ENCODE data around the gene FXYD6.

The FXYD6 gene

GRCh38 chr11:117908959-117909610 is 32.6 kb upstream of the FXYD6 start:
- Histone ChIP-seq H3K9me3 (ENCODE audit: control insufficient read depth, low read depth, low read length) (no peaks in the 10 kb centered on the region), H3K27ac (ENCODE audit: low read length) (no peak overlapping the region), H3K36me3 (ENCODE audit: control insufficient read depth, low read depth, low read length) (no peaks in the 10 kb centered on the region), H3K4me3 (ENCODE audit: low read length) (no peak overlapping the region), H3K9ac (ENCODE audit: low read length) (no peak overlapping the region), H3K27me3 (ENCODE audit: control insufficient read depth, insufficient read depth, low read length) (no peaks in the 10 kb centered on the region), H3K4me1 (ENCODE audit: control insufficient read depth, low read depth, low read length) (peaks cover 13% of the 10 kb centered on the region)

- H3K4me3 ChIP-seq (ENCODE audit: low read length) = no peak overlapping the region
- H3K36me3 ChIP-seq (ENCODE audit: control insufficient read depth, low read depth, low read length) = no peaks in the 10 kb centered on the region
- no peak overlapping the region for H3K9ac ChIP-seq (ENCODE audit: low read length)
- H3K4me1 ChIP-seq (ENCODE audit: control insufficient read depth, low read depth, low read length) = peaks cover 13% of the 10 kb centered on the region
- H3K9me3 ChIP-seq (ENCODE audit: control insufficient read depth, low read depth, low read length) = no peaks in the 10 kb centered on the region
- H3K27me3 ChIP-seq (ENCODE audit: control insufficient read depth, insufficient read depth, low read length) = no peaks in the 10 kb centered on the region
- H3K27ac ChIP-seq (ENCODE audit: low read length) = no peak overlapping the region
Measured at GRCh38 chr11:117908109-117908895, 31.8 kb upstream of the FXYD6 start.

- Histone ChIP-seq H3K4me3 (ENCODE audit: low read length) (peak overlapping the region; percentile 44), H3K9ac (ENCODE audit: low read length) (no peak overlapping the region), H3K9me3 (ENCODE audit: control insufficient read depth, low read depth, low read length) (no peaks in the 10 kb centered on the region), H3K36me3 (ENCODE audit: control insufficient read depth, low read depth, low read length) (no peaks in the 10 kb centered on the region), H3K27ac (ENCODE audit: low read length) (no peak overlapping the region), H3K27me3 (ENCODE audit: control insufficient read depth, insufficient read depth, low read length) (no peaks in the 10 kb centered on the region), H3K4me1 (ENCODE audit: control insufficient read depth, low read depth, low read length) (peaks cover 13% of the 10 kb centered on the region)
Measured at GRCh38 chr11:117907276-117908108, 31.0 kb upstream of the FXYD6 start.

GRCh38 chr11:117906710-117907109 is 30.3 kb upstream of the FXYD6 start:
- no peak overlapping the region for H3K27ac ChIP-seq (ENCODE audit: low read length)
- no peaks in the 10 kb centered on the region for H3K36me3 ChIP-seq (ENCODE audit: control insufficient read depth, low read depth, low read length)
- H3K27me3 ChIP-seq (ENCODE audit: control insufficient read depth, insufficient read depth, low read length) = no peaks in the 10 kb centered on the region
- no peaks in the 10 kb centered on the region for H3K9me3 ChIP-seq (ENCODE audit: control insufficient read depth, low read depth, low read length)
- no peak overlapping the region for H3K4me3 ChIP-seq (ENCODE audit: low read length)
- no peak overlapping the region for H3K9ac ChIP-seq (ENCODE audit: low read length)
- H3K4me1 ChIP-seq (ENCODE audit: control insufficient read depth, low read depth, low read length) = peaks cover 13% of the 10 kb centered on the region

GRCh38 chr11:117906126-117906525 is 29.7 kb upstream of the FXYD6 start:
- Histone ChIP-seq H3K9me3 (ENCODE audit: control insufficient read depth, low read depth, low read length) (no peaks in the 10 kb centered on the region), H3K36me3 (ENCODE audit: control insufficient read depth, low read depth, low read length) (no peaks in the 10 kb centered on the region), H3K4me3 (ENCODE audit: low read length) (no peak overlapping the region), H3K27me3 (ENCODE audit: control insufficient read depth, insufficient read depth, low read length) (no peaks in the 10 kb centered on the region), H3K9ac (ENCODE audit: low read length) (no peak overlapping the region), H3K27ac (ENCODE audit: low read length) (no peak overlapping the region), H3K4me1 (ENCODE audit: control insufficient read depth, low read depth, low read length) (peaks cover 13% of the 10 kb centered on the region)

- Histone ChIP-seq H3K36me3 (ENCODE audit: control insufficient read depth, low read depth, low read length) (no peaks in the 10 kb centered on the region), H3K27ac (ENCODE audit: low read length) (no peak overlapping the region), H3K27me3 (ENCODE audit: control insufficient read depth, insufficient read depth, low read length) (no peaks in the 10 kb centered on the region), H3K4me3 (ENCODE audit: low read length) (no peak overlapping the region), H3K9me3 (ENCODE audit: control insufficient read depth, low read depth, low read length) (no peaks in the 10 kb centered on the region), H3K4me1 (ENCODE audit: control insufficient read depth, low read depth, low read length) (peaks cover 13% of the 10 kb centered on the region), H3K9ac (ENCODE audit: low read length) (no peak overlapping the region)
Measured at GRCh38 chr11:117905524-117905923, 29.1 kb upstream of the FXYD6 start.

- Histone ChIP-seq H3K4me1 (ENCODE audit: control insufficient read depth, low read depth, low read length) (peaks cover 13% of the 10 kb centered on the region), H3K9ac (ENCODE audit: low read length) (no peak overlapping the region), H3K36me3 (ENCODE audit: control insufficient read depth, low read depth, low read length) (no peaks in the 10 kb centered on the region), H3K4me3 (ENCODE audit: low read length) (no peak overlapping the region), H3K27me3 (ENCODE audit: control insufficient read depth, insufficient read depth, low read length) (no peaks in the 10 kb centered on the region), H3K27ac (ENCODE audit: low read length) (no peak overlapping the region), H3K9me3 (ENCODE audit: control insufficient read depth, low read depth, low read length) (no peaks in the 10 kb centered on the region)
Measured at GRCh38 chr11:117903505-117904382, 27.3 kb upstream of the FXYD6 start.

- Histone ChIP-seq H3K36me3 (ENCODE audit: control insufficient read depth, low read depth, low read length) (no peaks in the 10 kb centered on the region), H3K4me1 (ENCODE audit: control insufficient read depth, low read depth, low read length) (peaks cover 4% of the 10 kb centered on the region), H3K27ac (ENCODE audit: low read length) (no peak overlapping the region), H3K9me3 (ENCODE audit: control insufficient read depth, low read depth, low read length) (no peaks in the 10 kb centered on the region), H3K4me3 (ENCODE audit: low read length) (no peak overlapping the region), H3K9ac (ENCODE audit: low read length) (no peak overlapping the region), H3K27me3 (ENCODE audit: control insufficient read depth, insufficient read depth, low read length) (no peaks in the 10 kb centered on the region)
Measured at GRCh38 chr11:117902001-117902845, 25.8 kb upstream of the FXYD6 start.

GRCh38 chr11:117901601-117902000 is 25.1 kb upstream of the FXYD6 start:
- Histone ChIP-seq H3K9ac (ENCODE audit: low read length) (no peak overlapping the region), H3K4me1 (ENCODE audit: control insufficient read depth, low read depth, low read length) (no peaks in the 10 kb centered on the region), H3K4me3 (ENCODE audit: low read length) (no peak overlapping the region), H3K27ac (ENCODE audit: low read length) (no peak overlapping the region), H3K36me3 (ENCODE audit: control insufficient read depth, low read depth, low read length) (no peaks in the 10 kb centered on the region), H3K27me3 (ENCODE audit: control insufficient read depth, insufficient read depth, low read length) (no peaks in the 10 kb centered on the region), H3K9me3 (ENCODE audit: control insufficient read depth, low read depth, low read length) (no peaks in the 10 kb centered on the region)

- Histone ChIP-seq H3K27me3 (ENCODE audit: control insufficient read depth, insufficient read depth, low read length) (no peaks in the 10 kb centered on the region), H3K36me3 (ENCODE audit: control insufficient read depth, low read depth, low read length) (no peaks in the 10 kb centered on the region), H3K9me3 (ENCODE audit: control insufficient read depth, low read depth, low read length) (no peaks in the 10 kb centered on the region), H3K4me3 (ENCODE audit: low read length) (no peak overlapping the region), H3K27ac (ENCODE audit: low read length) (no peak overlapping the region), H3K4me1 (ENCODE audit: control insufficient read depth, low read depth, low read length) (no peaks in the 10 kb centered on the region), H3K9ac (ENCODE audit: low read length) (no peak overlapping the region)
Measured at GRCh38 chr11:117900720-117901440, 24.4 kb upstream of the FXYD6 start.
